HG02588 (cell line): ENCODE results near the gene SLC38A1.

Experiments
- ATAC-seq: cut with Tn5 transposase; IDR thresholded peaks from one replicate; pipeline ENCODE4 v1.9.1; 2021; ENCODE audit warnings: mild to moderate bottlenecking, moderate library complexity; ENCODE audit not compliant: unreplicated experiment

The SLC38A1 gene

GRCh38 chr12:46237371-46238045, 31.3 kb downstream of the SLC38A1 start:
- ATAC-seq = no peak

GRCh38 chr12:46234000-46234399, 34.8 kb downstream of the SLC38A1 start:
- ATAC-seq = no peak

GRCh38 chr12:46233423-46233822, 35.4 kb downstream of the SLC38A1 start:
- no peak for ATAC-seq

GRCh38 chr12:46230983-46231382, 37.9 kb downstream of the SLC38A1 start:
- ATAC-seq = no peak

GRCh38 chr12:46230306-46230705, 38.5 kb downstream of the SLC38A1 start:
- ATAC-seq = no peak

GRCh38 chr12:46227616-46228015, 41.2 kb downstream of the SLC38A1 start:
- ATAC-seq = no peak

GRCh38 chr12:46224386-46224785, 44.5 kb downstream of the SLC38A1 start:
- no peak for ATAC-seq

GRCh38 chr12:46223047-46223446, 45.8 kb downstream of the SLC38A1 start:
- no peak for ATAC-seq

GRCh38 chr12:46222636-46223035, 46.2 kb downstream of the SLC38A1 start:
- ATAC-seq = no peak

- no peak for ATAC-seq
These were observed 47.4 kb downstream of the SLC38A1 start for GRCh38 chr12:46221255-46222128.

- no peak for ATAC-seq
These were observed 48.8 kb downstream of the SLC38A1 start for GRCh38 chr12:46219877-46220655.

- ATAC-seq = no peak
These were observed 49.5 kb downstream of the SLC38A1 start for GRCh38 chr12:46219132-46219876.

GRCh38 chr12:46218322-46219095, 50.3 kb downstream of the SLC38A1 start:
- ATAC-seq = no peak

- peak; percentile 62 for ATAC-seq
These were observed 51.1 kb downstream of the SLC38A1 start for GRCh38 chr12:46217541-46218321.

GRCh38 chr12:46214668-46215436, 54.0 kb downstream of the SLC38A1 start:
- peak; percentile 63 for ATAC-seq

- ATAC-seq = no peak
These were observed 56.5 kb downstream of the SLC38A1 start for GRCh38 chr12:46212108-46212982.

- ATAC-seq = no peak
These were observed 57.9 kb downstream of the SLC38A1 start for GRCh38 chr12:46210873-46211439.
